ENCODE data around the gene FOXK1. TPM values are rescaled to one million over a fixed set of nuclear protein-coding genes. Genes with fewer than 3 reads are reported as not detected.

Gene FOXK1
- total and polyA plus RNA-seq, 9 of the 15 experiments (the other 6 are each of a cell fraction or from before 2014, with no cell fraction given) = 0.32 to 45.5 (median 8.1) TPM

DNA sequence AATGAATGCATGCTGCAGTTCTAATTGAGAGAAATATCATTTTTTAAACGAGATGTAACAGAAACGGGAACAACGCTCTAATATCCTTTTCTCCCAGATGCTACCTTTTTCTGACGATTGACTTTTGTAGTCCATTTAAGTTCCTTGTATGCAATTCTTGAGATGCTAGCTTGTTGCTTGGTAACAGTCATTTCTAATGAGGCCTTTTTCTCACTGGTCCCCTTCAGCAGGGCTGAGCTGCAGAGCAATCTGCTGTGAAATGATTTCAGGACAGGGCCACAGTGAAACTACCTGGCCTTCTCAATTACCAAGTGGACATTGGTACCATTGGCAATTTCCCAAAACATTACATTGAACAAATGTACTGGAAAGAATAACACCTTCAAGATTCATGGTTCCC lies 26.2 kb upstream of the FOXK1 start:
- POLR2A ChIA-PET = interaction anchor here (0.7 kb wide), 1 partner anchor 12 kb away, joined by 4 read pairs; no protein-coding TSS in a partner anchor
- Histone ChIP-seq H3K27me3 (ENCODE audit: control insufficient read depth in 2 of 2, insufficient read depth in 2 of 2, low read length in 2 of 2) (no peaks in the 10 kb centered on the region; a peak in 1 of 5 replicates), H3K79me2 (ENCODE audit: control insufficient read depth, insufficient read depth, low read length) (no peaks in the 10 kb centered on the region), H3K4me1 (replicated peaks in 1 of 2; ENCODE audit: control insufficient read depth in 2 of 2, insufficient read depth in 2 of 2, low read length in 2 of 2) (no peaks in the 10 kb centered on the region; a peak in 1 of 5 replicates), H3K4me2 (ENCODE audit: insufficient read depth, low read length) (no peak overlapping the region), H2AFZ (ENCODE audit: low read depth, low read length) (no peak overlapping the region), H3K36me3 (ENCODE audit: control insufficient read depth, insufficient read depth, low read length) (no peaks in the 10 kb centered on the region), H3K27ac (ENCODE audit: extremely low read depth, low read depth, low read length) (no peak overlapping the region), H3K9me3 (replicated peaks; ENCODE audit: control insufficient read depth, insufficient read depth, low read depth, low read length) (peaks cover 6% of the 10 kb centered on the region; the same call in 1 of the 2 replicates), H4K20me1 (replicated peaks; ENCODE audit: control insufficient read depth, insufficient read depth, low read length) (no peaks in the 10 kb centered on the region), H3K9me1 (ENCODE audit: control insufficient read depth, insufficient read depth, low read length) (no peaks in the 10 kb centered on the region), H3K4me3 (no peak overlapping the region), H3K9ac (ENCODE audit: insufficient read depth in 1 of 2, low read depth in 2 of 2, low read length in 2 of 2) (no peak overlapping the region)
- ATAC-seq (no peak), FAIRE-seq (no peak), DNase-seq (ENCODE audit: extremely low read depth in 1 of 4, low spot score in 3 of 4) (no peak)
- 34% methylated on average over 4 of the region's 4 CpGs for WGBS (ENCODE audit: insufficient coverage, low coverage, missing lambda C conversion rate)
- CTCF ChIA-PET (ENCODE audit: low intra/inter-chr PET ratio) = no interaction called here
- no peak for TF ChIP-seq CREB3 (tag; conservative IDR thresholded peaks at IDR 0.05; ENCODE audit: low read depth)
- TF ChIP-seq ID3 (CRISPR knock-in tag; IDR thresholded peaks at IDR 0.05) = no peak
- TF ChIP-seq ID3 (tag; IDR thresholded peaks at IDR 0.05) = no peak
- TF ChIP-seq ZNF586 (CRISPR knock-in tag; conservative IDR thresholded peaks at IDR 0.05) = no peak
- TF ChIP-seq, protein P1, sequence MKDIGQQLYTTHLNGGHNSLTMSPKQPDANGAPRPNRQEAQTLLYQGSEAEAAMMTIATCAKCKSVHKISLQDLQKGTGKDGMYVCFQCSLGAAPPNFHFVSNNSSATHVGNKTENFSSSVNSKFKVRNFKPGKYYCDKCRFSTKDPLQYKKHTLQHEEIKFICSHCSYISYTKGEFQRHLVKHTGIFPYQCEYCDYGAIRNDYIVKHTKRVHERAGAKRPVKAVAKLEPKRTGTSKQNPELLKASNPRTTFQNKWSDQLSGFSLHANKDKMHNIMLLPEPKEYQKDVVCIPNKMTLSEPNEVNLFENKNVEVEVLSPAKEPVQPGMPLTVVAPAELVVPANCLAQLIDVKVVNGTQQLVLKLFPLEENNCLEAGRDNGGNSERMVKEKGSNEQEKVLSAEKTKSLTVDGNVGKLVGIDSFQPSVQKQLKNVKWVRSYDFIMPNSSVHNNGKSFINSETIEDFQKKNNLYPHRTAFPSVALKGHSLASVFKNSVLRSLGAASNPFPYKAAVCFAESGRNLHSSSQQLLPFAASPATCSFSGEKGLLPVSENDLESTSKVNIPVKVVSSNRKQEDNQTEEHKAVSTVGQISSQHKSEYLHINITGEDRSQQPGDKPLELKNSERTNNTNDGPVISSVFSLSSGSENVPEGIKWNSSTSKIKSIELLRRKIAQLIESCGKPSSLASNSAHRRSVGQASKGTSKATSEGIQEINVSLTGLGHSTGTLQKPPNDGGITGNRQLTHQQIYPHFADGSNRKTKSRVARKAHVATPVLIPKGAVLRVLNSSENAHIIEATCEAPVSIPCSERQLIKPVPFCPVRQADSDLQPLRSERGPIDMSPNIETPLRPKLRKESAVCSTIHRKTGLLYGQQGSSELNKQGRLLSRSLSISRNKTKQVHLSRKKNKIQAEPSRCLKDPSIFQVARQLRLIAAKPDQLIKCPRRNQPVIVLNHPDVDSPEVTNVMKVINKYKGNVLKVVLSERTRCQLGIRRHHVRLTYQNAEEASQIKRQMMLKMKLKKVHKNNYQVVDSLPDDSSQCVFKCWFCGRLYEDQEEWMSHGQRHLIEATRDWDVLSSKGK (CRISPR knock-in tag; IDR thresholded peaks at IDR 0.05) = no peak
- TF ChIP-seq ZNF143 (CRISPR knock-in tag; IDR thresholded peaks at IDR 0.05) = no peak
- TF ChIP-seq SP2 (IDR thresholded peaks at IDR 0.05; ENCODE audit: extremely low read depth, low read depth, low read length, poor library complexity, severe bottlenecking) = no peak
- TF ChIP-seq ZNF24 (IDR thresholded peaks at IDR 0.05) = no peak
- no peak for TF ChIP-seq SMC3 (conservative IDR thresholded peaks at IDR 0.05; ENCODE audit: insufficient read depth, low read depth, low read length)
- TF ChIP-seq THRAP3 (IDR thresholded peaks at IDR 0.05; ENCODE audit: borderline replicate concordance) = no peak
- TF ChIP-seq BCL6 (CRISPR knock-in tag; IDR thresholded peaks at IDR 0.05) = no peak
- TF ChIP-seq ILK (tag; IDR thresholded peaks at IDR 0.05; ENCODE audit: borderline replicate concordance, low read depth) = no peak
- no peak for TF ChIP-seq CREB3L1 (IDR thresholded peaks at IDR 0.05; ENCODE audit: borderline replicate concordance, low read depth)
- no peak for TF ChIP-seq RBBP5 (IDR thresholded peaks at IDR 0.05; ENCODE audit: borderline replicate concordance, insufficient read depth, low read length, poor library complexity, severe bottlenecking)
- BruUV-seq (replicated peaks) = no TSS peak
- in situ Hi-C loops (cut with MboI) = no loop called here
- intact Hi-C loops (cut with micrococcal nuclease) = no loop called here

All from K562 (cell line).